GM12872 (cell line): ENCODE measurements around the gene LIMCH1.

Source experiments
- TF ChIP-seq, protein P1 (sequence below): IDR thresholded peaks from 3 replicates; pipeline ENCODE4 v1.5.1; 2011; ENCODE audit warnings: low read depth, mild to moderate bottlenecking, low read length, moderate library complexity; ENCODE audit not compliant: insufficient read depth

Gene LIMCH1

GRCh38 chr4:41643331-41643730 is 105.4 kb downstream of the LIMCH1 start:
- TF ChIP-seq, protein P1, sequence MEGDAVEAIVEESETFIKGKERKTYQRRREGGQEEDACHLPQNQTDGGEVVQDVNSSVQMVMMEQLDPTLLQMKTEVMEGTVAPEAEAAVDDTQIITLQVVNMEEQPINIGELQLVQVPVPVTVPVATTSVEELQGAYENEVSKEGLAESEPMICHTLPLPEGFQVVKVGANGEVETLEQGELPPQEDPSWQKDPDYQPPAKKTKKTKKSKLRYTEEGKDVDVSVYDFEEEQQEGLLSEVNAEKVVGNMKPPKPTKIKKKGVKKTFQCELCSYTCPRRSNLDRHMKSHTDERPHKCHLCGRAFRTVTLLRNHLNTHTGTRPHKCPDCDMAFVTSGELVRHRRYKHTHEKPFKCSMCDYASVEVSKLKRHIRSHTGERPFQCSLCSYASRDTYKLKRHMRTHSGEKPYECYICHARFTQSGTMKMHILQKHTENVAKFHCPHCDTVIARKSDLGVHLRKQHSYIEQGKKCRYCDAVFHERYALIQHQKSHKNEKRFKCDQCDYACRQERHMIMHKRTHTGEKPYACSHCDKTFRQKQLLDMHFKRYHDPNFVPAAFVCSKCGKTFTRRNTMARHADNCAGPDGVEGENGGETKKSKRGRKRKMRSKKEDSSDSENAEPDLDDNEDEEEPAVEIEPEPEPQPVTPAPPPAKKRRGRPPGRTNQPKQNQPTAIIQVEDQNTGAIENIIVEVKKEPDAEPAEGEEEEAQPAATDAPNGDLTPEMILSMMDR, result no peak

- TF ChIP-seq, protein P1, result peak; percentile 43; the same call in 2 of the 3 replicates
Observed at GRCh38 chr4:41644288-41644914, 106.4 kb downstream of the LIMCH1 start.

GRCh38 chr4:41644915-41645295 is 106.9 kb downstream of the LIMCH1 start:
- TF ChIP-seq, protein P1, result no peak

- TF ChIP-seq, protein P1, result no peak
Observed at GRCh38 chr4:41645728-41646390, 107.9 kb downstream of the LIMCH1 start.

- TF ChIP-seq, protein P1, result no peak
Observed at GRCh38 chr4:41646862-41647261, 108.9 kb downstream of the LIMCH1 start.

DNA sequence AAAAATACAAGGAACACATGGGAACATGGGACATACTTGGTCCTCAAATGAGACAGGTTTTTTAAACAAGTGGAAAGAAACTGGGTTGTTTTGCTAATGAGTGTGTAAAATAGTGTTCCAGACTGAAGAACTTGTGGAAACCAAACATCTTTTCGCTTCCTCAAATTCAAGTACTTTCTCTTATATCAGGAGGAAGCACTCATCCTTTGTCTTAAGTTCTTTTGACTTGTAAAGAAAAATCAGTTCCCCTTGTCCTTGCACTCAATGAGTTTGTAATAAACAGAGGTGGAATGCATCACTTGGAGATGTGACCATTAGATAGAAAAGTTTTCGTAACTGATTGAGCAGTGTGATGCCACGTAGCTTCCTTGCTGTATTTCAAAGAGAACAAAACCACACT is 109.4 kb downstream of the LIMCH1 start:
- TF ChIP-seq, protein P1, result no peak

DNA sequence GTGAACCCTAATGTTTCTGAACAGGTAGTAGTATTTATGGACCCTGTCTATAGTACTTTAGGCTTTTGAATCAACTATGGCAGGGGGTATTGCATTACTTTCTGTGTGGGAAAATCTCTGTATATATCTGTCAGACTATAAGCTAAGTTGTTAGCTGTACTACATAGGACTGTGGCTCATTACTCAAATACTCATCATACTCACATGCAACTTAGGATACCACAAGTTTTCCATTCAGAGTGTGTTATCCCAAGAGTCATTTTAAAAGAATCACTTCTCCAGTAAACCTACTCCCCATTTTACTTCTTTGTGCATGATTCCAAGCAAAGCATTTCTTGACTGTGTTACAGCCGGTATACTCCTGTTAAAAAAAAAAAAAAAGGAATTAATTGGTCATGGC is 115.0 kb downstream of the LIMCH1 start:
- TF ChIP-seq, protein P1, result no peak
